HG03565 (cell line): ENCODE data around the gene MAPKAP1.

Experiments used
- ATAC-seq: cut with Tn5 transposase; IDR thresholded peaks from one replicate; pipeline ENCODE4 v1.9.1; 2021; ENCODE audit warnings: mild to moderate bottlenecking, moderate library complexity; ENCODE audit not compliant: unreplicated experiment

Gene MAPKAP1

DNA sequence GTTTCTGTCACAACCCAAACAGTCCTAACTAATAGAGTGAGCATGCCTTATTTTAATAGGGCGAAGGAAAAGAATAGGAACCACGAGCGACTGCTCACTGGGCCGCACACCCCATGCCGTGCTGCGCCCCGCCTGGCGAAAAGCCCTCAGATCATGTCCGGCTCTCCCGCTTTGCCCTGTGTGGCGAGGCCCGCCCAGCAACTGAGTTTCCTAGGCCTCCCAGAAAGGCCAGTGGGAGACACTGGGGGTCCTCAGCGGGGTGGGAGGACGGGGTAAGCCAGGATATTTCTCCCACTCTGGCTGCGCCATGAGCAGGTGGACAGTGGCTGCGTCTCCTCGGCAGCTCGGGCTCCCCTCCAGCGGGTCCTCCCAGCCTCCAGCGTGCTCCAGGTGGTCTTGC is 307.3 kb downstream of the MAPKAP1 start:
- ATAC-seq: no peak

DNA sequence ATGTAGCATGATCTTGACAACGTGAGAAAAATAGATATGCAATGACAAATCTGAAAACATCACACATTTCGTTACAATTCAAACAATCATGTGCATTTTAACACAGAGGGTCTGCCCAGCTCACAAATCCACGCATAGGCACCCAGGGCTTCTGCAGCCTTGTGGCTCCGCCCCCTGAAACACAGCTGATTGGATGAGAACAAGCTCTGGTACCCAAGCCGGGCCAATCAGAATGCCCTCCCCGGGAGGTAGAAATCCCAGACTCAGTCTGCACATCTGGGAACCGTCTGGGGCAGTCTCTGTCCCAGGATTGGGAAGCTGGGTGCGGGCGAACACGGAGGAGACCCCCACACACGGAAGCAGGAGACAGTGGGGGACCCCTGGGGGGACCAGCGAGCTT is 307.8 kb downstream of the MAPKAP1 start:
- no peak for ATAC-seq

DNA sequence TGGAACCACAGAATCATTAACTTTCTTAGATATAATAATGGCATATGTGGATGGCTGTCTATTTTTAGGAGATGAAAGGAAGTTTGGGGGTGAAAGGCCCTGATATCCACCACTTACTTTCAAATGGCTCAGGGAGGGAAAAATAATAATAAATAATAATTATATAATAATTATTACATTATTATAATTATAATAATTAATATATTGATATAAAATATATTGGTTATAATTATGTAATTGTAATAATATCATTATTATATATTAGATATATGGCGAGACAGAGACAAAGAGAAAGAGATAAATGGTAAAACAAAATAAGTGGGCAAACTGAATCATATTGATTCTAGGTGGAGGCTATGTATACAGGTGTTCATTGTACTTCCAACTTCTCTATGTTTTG is 308.8 kb downstream of the MAPKAP1 start:
- ATAC-seq: no peak

DNA sequence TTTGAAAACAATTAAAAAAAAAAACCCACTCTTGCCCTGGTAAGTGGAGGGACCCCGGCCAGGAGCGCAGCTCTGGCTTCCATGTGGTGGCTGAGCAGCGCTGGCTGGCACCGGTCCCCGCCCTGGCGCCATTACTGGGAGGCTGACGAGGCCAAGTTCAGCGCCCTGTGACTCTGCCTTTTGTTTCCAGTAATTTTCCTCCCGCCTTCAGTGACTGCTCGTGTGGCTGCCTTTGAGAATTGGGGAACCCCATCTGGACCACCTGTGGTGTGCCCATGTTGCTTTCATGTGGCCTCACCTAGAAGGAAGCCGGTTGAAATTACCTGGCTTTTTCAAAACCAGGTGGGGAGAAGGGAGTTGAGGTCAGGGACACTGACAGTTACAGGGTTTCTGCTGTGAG is 309.3 kb downstream of the MAPKAP1 start:
- no peak for ATAC-seq

DNA sequence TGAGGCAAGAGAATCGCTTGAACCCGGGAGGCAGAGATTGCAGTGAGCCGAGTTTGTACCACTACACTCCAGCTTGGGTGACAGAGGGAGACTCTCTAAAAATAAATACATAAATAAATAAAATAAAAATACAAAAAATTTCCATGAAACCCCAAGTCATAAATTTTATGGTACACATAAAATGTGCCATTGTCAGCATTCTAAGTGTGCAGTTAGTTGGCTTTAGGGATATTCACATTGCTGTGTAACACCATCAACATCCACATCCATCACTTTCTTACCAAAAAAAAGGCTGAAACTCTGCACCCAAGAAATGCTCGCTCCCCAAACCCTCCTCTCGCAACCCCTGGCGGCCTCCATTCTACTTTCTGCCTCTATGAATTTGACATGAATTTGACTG is 310.2 kb downstream of the MAPKAP1 start:
- no peak for ATAC-seq

DNA sequence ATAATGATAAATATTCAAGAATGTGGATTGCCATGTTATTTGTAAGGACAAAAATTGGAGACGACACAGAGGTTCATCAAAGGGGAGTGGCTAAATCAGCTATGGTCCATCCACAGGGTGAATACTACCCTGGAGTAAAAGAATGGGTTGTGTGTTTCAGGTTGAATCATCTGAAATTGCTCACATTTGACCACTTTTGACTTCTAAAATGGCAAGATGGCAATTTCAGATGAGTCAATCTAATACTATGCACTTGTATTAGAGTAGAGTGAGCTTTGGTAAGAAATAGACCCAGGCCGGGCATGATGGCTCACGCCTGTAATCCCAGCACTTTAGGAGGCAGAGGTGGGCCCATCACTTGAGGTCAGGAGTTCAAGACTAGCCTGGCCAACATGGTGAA is 313.6 kb downstream of the MAPKAP1 start:
- ATAC-seq: no peak

DNA sequence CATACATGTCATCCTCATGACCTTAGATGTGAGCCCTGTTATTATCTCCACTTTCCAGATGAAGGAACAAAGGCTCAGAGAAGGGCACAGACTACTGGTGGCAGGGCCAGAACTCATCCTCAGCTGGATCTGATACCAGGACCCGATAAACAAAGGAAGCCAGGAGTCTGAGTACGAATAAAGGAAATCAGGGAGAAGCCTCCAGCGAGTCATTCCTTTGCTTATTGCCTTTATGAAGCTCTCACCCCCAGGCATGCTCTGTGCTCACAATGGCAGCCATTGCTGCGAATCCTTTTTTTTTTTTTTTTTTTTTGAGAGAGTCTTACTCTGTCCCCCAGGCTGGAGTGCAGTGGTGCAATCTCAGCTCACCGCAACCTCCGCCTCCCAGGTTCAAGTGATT is 315.3 kb downstream of the MAPKAP1 start:
- ATAC-seq: no peak

DNA sequence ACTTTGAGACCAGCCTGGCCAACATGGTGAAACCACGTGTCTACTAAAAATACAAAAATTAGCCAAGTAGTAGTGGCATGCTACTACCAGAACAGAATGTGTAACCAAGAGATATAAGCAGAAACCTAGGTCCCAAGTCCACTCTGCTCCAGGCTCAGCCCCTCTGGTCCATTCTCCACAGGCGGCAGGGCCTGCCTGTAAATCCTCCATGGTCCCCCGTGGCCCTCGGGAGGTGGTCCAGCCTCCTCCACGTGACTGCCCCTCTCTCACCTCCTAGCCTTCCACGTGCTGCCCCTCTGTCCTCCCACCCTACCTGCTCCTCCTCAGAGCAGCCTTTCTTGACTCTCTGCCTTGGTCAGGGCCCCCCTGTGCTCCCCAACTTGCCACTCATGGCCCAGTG is 318.0 kb downstream of the MAPKAP1 start:
- ATAC-seq: no peak

DNA sequence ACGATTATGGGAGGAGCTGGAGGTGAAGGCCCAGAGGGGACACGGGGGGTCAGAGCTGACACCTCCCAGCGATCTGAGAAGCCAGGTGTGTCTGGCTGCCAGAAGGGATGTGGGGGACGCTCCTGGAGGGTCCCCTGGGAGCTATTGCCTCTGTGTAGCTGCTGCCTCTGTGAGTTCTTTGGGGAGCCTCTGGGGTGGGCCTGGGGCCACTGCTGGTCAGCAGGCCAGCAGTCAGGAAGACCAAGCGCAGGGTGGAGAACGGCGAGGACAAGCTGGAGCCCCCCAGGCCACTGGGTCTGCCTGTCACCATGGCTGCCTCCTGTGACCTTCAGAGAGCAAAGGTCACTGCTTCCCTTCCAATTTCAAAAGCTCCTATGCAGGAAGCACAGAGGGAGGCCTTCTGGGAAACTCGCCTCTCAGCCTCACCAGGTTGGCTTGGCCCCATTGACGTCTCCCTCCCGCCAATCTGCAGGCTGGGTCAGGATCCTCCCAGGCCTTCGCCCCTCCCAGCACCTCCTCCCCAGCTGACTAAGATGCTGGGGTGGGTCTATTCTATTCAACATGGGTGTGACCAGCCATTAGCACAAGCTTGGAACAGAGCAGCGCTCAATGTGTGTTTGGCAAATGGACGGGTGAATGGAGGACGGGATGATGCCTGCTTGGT is 319.0 kb downstream of the MAPKAP1 start:
- no peak for ATAC-seq
